Mesothelial cell of epicardium (in vitro differentiated cells): ENCODE data around the gene MAGI2. TPM values are rescaled to one million over a fixed set of nuclear protein-coding genes. Genes with fewer than 3 reads are reported as not detected.

ENCODE experiments used
- DNase-seq, 2 experiments: peaks; one replicate each; pipeline ENCODE4 v3.0.0; 2021; ENCODE audit warnings: low spot score in 2 of 2; ENCODE audit not compliant: unreplicated experiment in 2 of 2
- H3K27ac Mint-ChIP-seq: 2 replicates; pipeline ENCODE4 v1.8.0; 2021; ENCODE audit warnings: mixed read lengths
- H3K27me3 Mint-ChIP-seq: 2 replicates; pipeline ENCODE4 v1.8.0; 2021; ENCODE audit warnings: low read depth, mixed read lengths
- H3K36me3 Mint-ChIP-seq: 2 replicates; pipeline ENCODE4 v1.8.0; 2021; ENCODE audit warnings: mixed read lengths
- H3K4me1 Mint-ChIP-seq: 2 replicates; pipeline ENCODE4 v1.8.0; 2021; ENCODE audit warnings: mixed read lengths
- H3K4me3 Mint-ChIP-seq: 2 replicates; pipeline ENCODE4 v1.8.0; 2021; ENCODE audit warnings: mild to moderate bottlenecking, moderate library complexity, mixed read lengths
- H3K9me3 Mint-ChIP-seq: 2 replicates; pipeline ENCODE4 v1.8.0; 2021; ENCODE audit warnings: mixed read lengths
- total RNA-seq: library from RNA; stranded (reverse); gene quantifications from 3 replicates; pipeline ENCODE4 v1.2.1, GENCODE V29; 2021
- TF ChIP-seq, protein P1 (sequence below): fragments of 200-600 bp; sonication (generic); IDR thresholded peaks from one replicate; pipeline ENCODE4 v1.5.0; 2021; ENCODE audit warnings: antibody characterized with exemption; ENCODE audit not compliant: unreplicated experiment

Gene MAGI2
- total RNA-seq, 1 donor from 2014 or later, result 38.4 TPM

DNA sequence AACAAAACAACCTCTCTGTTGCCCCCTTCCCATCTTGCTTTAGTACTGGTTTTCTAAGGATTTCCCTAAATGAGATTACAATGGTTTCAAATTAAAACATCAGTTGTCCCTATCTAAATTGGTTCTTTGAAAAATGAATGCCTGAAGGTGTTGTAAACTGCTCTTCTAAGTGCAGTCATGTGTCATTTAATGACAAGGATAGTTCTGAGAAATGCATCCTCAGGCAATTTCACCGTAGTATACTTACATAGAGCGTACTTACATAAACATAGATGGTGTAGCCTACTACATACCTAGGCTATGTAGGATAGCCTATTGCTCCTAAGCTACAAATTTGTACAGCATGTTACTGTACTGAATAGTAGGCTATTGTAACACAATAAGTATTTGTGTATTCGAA, 278.1 kb downstream of the MAGI2 start:
- peaks cover 14% of the 10 kb centered on the region for H3K27me3 Mint-ChIP-seq
- H3K27ac Mint-ChIP-seq, result no peak overlapping the region
- TF ChIP-seq, protein P1, sequence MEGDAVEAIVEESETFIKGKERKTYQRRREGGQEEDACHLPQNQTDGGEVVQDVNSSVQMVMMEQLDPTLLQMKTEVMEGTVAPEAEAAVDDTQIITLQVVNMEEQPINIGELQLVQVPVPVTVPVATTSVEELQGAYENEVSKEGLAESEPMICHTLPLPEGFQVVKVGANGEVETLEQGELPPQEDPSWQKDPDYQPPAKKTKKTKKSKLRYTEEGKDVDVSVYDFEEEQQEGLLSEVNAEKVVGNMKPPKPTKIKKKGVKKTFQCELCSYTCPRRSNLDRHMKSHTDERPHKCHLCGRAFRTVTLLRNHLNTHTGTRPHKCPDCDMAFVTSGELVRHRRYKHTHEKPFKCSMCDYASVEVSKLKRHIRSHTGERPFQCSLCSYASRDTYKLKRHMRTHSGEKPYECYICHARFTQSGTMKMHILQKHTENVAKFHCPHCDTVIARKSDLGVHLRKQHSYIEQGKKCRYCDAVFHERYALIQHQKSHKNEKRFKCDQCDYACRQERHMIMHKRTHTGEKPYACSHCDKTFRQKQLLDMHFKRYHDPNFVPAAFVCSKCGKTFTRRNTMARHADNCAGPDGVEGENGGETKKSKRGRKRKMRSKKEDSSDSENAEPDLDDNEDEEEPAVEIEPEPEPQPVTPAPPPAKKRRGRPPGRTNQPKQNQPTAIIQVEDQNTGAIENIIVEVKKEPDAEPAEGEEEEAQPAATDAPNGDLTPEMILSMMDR, result no peak
- peaks cover 6% of the 10 kb centered on the region for H3K36me3 Mint-ChIP-seq
- H3K4me3 Mint-ChIP-seq, result no peak overlapping the region
- no peak for DNase-seq
- H3K4me1 Mint-ChIP-seq, result peaks cover 4% of the 10 kb centered on the region
- peaks cover 10% of the 10 kb centered on the region for H3K9me3 Mint-ChIP-seq

DNA sequence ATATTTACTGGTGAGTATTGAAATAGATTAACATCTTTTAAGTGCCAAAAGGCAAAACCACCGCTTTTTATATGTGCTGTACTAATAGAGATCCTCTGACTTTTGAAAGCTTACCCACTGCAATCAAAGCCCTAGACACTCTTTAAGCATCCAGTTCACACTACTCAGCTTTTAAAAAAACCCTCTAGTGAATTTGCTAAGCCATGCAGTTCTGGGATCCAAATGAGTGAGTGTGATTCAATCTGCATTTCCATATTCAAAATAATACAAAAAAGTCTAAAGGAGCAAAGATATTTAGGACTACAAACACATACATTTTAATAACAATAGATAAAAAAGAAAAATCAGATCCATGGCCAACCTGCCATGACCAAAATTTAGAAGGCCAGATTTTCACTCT, 288.2 kb downstream of the MAGI2 start:
- no peak overlapping the region for H3K4me3 Mint-ChIP-seq
- H3K36me3 Mint-ChIP-seq, result no peaks in the 10 kb centered on the region
- H3K27ac Mint-ChIP-seq, result no peak overlapping the region
- peaks cover 30% of the 10 kb centered on the region for H3K9me3 Mint-ChIP-seq
- no peaks in the 10 kb centered on the region for H3K4me1 Mint-ChIP-seq
- TF ChIP-seq, protein P1, result no peak
- H3K27me3 Mint-ChIP-seq, result no peaks in the 10 kb centered on the region
- no peak for DNase-seq

DNA sequence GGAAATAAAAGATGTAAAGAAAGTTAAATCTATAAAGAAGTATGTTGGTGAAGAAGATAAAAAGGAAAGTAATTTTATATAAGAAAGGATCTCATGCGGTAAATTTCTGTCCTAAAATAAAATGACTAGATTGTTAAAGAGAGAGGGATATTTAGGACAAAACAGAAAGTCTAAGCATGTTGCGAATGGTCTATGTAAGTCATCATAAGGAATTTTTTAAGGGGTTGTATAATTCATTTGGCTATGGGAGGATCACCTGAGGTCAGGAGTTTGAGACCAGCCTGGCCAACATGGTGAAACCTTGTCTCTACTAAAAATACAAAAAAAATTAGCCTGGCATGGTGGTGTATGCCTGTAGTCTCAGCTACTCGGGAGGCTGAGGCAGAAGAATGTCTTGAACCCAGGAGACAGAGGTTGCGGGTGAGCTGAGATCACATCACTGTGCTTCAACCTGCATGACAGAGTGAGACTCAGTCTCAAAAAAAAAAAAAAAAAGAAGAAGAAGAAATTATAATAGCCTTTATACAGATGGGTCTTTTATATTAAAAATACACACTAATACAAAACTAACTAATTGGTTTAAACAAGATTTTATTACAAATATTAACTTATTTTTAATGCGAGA, 294.3 kb downstream of the MAGI2 start:
- no peak for DNase-seq
- H3K36me3 Mint-ChIP-seq, result peaks cover 17% of the 10 kb centered on the region
- no peaks in the 10 kb centered on the region for H3K4me1 Mint-ChIP-seq
- peaks cover 29% of the 10 kb centered on the region for H3K9me3 Mint-ChIP-seq
- TF ChIP-seq, protein P1, result no peak
- no peak overlapping the region for H3K27ac Mint-ChIP-seq
- no peaks in the 10 kb centered on the region for H3K27me3 Mint-ChIP-seq
- H3K4me3 Mint-ChIP-seq, result no peak overlapping the region

DNA sequence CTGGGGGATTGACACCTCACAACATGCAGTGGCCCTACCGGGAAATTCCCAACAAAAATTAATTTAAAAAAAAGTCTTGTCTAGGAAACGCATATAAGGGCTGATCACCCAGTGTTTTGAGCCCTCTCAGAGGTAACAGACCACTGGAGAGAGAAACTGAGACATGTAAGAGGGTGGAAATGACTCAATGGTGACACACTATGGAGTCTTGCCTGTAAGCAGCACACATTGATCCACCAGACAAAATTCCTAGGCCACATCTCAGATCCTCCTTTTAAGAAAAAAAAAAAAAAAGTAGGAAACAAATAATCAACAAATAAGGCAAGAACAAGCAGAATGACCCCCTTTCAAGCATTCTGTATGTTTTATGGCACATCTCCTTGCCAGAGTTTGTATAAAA, 296.2 kb downstream of the MAGI2 start:
- no peak overlapping the region for H3K27ac Mint-ChIP-seq
- no peaks in the 10 kb centered on the region for H3K4me1 Mint-ChIP-seq
- no peaks in the 10 kb centered on the region for H3K27me3 Mint-ChIP-seq
- TF ChIP-seq, protein P1, result no peak
- H3K4me3 Mint-ChIP-seq, result no peak overlapping the region
- peaks cover 17% of the 10 kb centered on the region for H3K36me3 Mint-ChIP-seq
- H3K9me3 Mint-ChIP-seq, result peaks cover 25% of the 10 kb centered on the region
- no peak for DNase-seq

DNA sequence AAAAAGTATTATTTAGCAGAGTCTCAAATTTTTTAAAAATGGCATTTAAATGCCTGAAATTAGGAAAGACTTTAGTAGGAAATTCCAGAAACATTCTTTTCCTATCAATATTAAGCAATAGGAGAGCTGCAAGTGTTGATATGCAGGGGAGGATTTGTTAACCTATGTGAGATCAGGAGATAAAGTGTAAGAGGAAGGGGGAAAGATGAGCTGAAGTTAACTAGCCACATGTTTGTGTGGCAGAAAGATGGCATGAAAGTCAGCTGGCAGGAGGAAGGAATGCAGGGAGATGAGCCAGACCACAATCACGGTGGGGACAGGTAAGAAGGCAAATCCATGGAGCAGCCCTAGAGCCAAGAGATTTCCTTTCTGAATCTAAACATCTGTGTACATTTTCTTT, 303.6 kb downstream of the MAGI2 start:
- Mint-ChIP-seq H3K36me3 (no peaks in the 10 kb centered on the region), H3K27ac (peak overlapping the region; percentile 26), H3K9me3 (peaks cover 4% of the 10 kb centered on the region), H3K4me1 (peaks cover 20% of the 10 kb centered on the region), H3K4me3 (no peak overlapping the region), H3K27me3 (no peaks in the 10 kb centered on the region)
- TF ChIP-seq, protein P1, result no peak
- DNase-seq, result no peak

DNA sequence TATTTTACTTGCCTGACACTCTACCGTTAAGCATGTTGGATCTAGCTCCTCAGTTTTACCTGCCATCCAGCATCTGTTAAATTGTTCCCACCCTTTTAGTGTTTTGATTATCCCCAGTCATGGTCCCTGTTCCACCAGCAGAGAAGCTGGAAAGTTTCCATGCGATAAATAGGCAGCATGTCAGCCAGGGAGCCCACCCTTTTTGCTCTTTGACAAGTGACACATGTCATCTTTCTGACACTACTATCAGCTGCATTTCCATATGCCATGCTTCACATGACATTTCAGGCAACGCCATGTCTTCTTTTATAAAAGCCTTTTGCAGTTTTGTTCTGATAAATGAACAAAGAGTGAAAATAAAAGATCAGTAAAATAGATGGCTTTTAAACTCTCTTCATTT, 310.8 kb downstream of the MAGI2 start:
- peaks cover 15% of the 10 kb centered on the region for H3K9me3 Mint-ChIP-seq
- DNase-seq, result no peak
- H3K4me3 Mint-ChIP-seq, result no peak overlapping the region
- H3K27me3 Mint-ChIP-seq, result peaks cover 2% of the 10 kb centered on the region
- no peak overlapping the region for H3K27ac Mint-ChIP-seq
- peaks cover 3% of the 10 kb centered on the region for H3K4me1 Mint-ChIP-seq
- TF ChIP-seq, protein P1, result no peak
- H3K36me3 Mint-ChIP-seq, result no peaks in the 10 kb centered on the region
